ENCODE measurements around the gene CTU1. TPM values are rescaled to one million over a fixed set of nuclear protein-coding genes. Genes with fewer than 3 reads are reported as not detected.

The CTU1 gene
- total RNA-seq, 1 experiment from 2014 or later: 8.6 TPM

DNA sequence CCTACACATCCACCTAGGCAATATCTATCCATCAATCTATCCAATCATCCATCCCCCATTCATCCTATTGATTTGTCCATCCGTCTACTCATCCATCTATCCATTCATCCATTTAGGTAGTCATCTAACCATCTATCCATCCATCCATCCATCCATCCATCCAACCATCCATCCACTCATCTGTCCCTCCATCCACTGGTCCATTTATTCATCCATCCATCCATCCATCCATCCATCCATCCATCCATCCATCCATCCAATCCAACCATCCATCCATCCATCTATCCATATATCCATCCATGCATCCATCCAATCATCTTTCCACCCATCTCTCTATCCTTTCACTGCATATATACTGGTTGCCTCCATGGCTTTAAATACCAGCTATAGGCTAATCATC, 47.2 kb downstream of the CTU1 start (continued):
- TF ChIP-seq, protein P1, sequence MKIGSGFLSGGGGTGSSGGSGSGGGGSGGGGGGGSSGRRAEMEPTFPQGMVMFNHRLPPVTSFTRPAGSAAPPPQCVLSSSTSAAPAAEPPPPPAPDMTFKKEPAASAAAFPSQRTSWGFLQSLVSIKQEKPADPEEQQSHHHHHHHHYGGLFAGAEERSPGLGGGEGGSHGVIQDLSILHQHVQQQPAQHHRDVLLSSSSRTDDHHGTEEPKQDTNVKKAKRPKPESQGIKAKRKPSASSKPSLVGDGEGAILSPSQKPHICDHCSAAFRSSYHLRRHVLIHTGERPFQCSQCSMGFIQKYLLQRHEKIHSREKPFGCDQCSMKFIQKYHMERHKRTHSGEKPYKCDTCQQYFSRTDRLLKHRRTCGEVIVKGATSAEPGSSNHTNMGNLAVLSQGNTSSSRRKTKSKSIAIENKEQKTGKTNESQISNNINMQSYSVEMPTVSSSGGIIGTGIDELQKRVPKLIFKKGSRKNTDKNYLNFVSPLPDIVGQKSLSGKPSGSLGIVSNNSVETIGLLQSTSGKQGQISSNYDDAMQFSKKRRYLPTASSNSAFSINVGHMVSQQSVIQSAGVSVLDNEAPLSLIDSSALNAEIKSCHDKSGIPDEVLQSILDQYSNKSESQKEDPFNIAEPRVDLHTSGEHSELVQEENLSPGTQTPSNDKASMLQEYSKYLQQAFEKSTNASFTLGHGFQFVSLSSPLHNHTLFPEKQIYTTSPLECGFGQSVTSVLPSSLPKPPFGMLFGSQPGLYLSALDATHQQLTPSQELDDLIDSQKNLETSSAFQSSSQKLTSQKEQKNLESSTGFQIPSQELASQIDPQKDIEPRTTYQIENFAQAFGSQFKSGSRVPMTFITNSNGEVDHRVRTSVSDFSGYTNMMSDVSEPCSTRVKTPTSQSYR (CRISPR knock-in tag; IDR thresholded peaks at IDR 0.05): no peak
- TF ChIP-seq HMGA2 (CRISPR knock-in tag; IDR thresholded peaks at IDR 0.05): no peak
- TF ChIP-seq, protein P2, sequence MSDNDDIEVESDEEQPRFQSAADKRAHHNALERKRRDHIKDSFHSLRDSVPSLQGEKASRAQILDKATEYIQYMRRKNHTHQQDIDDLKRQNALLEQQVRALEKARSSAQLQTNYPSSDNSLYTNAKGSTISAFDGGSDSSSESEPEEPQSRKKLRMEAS (CRISPR knock-in tag; IDR thresholded peaks at IDR 0.05): no peak

DNA sequence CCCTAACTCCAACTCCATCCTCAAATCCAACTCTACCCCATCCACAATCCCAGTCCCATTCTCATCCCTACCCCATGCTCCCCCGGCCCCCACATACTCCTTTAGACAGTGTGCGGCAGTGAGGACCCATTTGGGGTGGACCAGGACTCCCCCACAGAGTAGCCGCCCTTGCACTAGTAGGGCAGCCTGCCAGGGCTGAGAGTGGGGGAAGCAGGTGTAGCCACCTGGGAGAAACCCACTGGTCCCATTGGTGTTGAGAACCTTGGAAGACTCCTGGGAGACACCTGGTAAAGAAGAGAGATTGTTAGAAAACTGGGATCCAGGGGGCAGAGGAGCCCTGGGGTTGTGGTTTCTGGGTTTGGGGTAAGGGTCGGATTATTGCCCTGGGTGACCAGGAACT, 47.9 kb downstream of the CTU1 start:
- ChIA-PET CTCF (no interaction called here), POLR2A (no interaction called here)
- H3K9me3 Mint-ChIP-seq: peaks cover 10% of the 10 kb centered on the region
- no peak overlapping the region for H3K27ac Mint-ChIP-seq
- H3K4me3 Mint-ChIP-seq: no peak overlapping the region
- ATAC-seq (no peak), DNase-seq (ENCODE audit: low spot score) (no peak)
- H3K27me3 Mint-ChIP-seq (ENCODE audit: low read depth): peaks cover 10% of the 10 kb centered on the region
- H3K4me1 Mint-ChIP-seq: peaks cover 2% of the 10 kb centered on the region; the same call in 1 of the 2 replicates
- no peaks in the 10 kb centered on the region for H3K36me3 Mint-ChIP-seq
- TF ChIP-seq, protein P3, sequence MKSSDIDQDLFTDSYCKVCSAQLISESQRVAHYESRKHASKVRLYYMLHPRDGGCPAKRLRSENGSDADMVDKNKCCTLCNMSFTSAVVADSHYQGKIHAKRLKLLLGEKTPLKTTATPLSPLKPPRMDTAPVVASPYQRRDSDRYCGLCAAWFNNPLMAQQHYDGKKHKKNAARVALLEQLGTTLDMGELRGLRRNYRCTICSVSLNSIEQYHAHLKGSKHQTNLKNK (CRISPR knock-in tag; IDR thresholded peaks at IDR 0.05): no peak
- TF ChIP-seq, protein P4, sequence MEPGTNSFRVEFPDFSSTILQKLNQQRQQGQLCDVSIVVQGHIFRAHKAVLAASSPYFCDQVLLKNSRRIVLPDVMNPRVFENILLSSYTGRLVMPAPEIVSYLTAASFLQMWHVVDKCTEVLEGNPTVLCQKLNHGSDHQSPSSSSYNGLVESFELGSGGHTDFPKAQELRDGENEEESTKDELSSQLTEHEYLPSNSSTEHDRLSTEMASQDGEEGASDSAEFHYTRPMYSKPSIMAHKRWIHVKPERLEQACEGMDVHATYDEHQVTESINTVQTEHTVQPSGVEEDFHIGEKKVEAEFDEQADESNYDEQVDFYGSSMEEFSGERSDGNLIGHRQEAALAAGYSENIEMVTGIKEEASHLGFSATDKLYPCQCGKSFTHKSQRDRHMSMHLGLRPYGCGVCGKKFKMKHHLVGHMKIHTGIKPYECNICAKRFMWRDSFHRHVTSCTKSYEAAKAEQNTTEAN (CRISPR knock-in tag; IDR thresholded peaks at IDR 0.05): no peak
- no peak for TF ChIP-seq SP1 (CRISPR knock-in tag; conservative IDR thresholded peaks at IDR 0.05)
- no peak for TF ChIP-seq ZNF396 (CRISPR knock-in tag; IDR thresholded peaks at IDR 0.05; ENCODE audit: borderline replicate concordance)
- TF ChIP-seq, protein P5, sequence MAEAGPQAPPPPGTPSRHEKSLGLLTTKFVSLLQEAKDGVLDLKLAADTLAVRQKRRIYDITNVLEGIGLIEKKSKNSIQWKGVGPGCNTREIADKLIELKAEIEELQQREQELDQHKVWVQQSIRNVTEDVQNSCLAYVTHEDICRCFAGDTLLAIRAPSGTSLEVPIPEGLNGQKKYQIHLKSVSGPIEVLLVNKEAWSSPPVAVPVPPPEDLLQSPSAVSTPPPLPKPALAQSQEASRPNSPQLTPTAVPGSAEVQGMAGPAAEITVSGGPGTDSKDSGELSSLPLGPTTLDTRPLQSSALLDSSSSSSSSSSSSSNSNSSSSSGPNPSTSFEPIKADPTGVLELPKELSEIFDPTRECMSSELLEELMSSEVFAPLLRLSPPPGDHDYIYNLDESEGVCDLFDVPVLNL (CRISPR knock-in tag; IDR thresholded peaks at IDR 0.05; ENCODE audit: borderline replicate concordance, low read depth): no peak
- TF ChIP-seq, protein P6, sequence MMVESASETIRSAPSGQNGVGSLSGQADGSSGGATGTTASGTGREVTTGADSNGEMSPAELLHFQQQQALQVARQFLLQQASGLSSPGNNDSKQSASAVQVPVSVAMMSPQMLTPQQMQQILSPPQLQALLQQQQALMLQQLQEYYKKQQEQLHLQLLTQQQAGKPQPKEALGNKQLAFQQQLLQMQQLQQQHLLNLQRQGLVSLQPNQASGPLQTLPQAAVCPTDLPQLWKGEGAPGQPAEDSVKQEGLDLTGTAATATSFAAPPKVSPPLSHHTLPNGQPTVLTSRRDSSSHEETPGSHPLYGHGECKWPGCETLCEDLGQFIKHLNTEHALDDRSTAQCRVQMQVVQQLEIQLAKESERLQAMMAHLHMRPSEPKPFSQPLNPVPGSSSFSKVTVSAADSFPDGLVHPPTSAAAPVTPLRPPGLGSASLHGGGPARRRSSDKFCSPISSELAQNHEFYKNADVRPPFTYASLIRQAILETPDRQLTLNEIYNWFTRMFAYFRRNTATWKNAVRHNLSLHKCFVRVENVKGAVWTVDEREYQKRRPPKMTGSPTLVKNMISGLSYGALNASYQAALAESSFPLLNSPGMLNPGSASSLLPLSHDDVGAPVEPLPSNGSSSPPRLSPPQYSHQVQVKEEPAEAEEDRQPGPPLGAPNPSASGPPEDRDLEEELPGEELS (CRISPR knock-in tag; IDR thresholded peaks at IDR 0.05): no peak
- no peak for TF ChIP-seq ZNF138 (CRISPR knock-in tag; conservative IDR thresholded peaks at IDR 0.05)
- no peak for TF ChIP-seq ZNF423 (CRISPR knock-in tag; IDR thresholded peaks at IDR 0.05)
- TF ChIP-seq, protein P7, sequence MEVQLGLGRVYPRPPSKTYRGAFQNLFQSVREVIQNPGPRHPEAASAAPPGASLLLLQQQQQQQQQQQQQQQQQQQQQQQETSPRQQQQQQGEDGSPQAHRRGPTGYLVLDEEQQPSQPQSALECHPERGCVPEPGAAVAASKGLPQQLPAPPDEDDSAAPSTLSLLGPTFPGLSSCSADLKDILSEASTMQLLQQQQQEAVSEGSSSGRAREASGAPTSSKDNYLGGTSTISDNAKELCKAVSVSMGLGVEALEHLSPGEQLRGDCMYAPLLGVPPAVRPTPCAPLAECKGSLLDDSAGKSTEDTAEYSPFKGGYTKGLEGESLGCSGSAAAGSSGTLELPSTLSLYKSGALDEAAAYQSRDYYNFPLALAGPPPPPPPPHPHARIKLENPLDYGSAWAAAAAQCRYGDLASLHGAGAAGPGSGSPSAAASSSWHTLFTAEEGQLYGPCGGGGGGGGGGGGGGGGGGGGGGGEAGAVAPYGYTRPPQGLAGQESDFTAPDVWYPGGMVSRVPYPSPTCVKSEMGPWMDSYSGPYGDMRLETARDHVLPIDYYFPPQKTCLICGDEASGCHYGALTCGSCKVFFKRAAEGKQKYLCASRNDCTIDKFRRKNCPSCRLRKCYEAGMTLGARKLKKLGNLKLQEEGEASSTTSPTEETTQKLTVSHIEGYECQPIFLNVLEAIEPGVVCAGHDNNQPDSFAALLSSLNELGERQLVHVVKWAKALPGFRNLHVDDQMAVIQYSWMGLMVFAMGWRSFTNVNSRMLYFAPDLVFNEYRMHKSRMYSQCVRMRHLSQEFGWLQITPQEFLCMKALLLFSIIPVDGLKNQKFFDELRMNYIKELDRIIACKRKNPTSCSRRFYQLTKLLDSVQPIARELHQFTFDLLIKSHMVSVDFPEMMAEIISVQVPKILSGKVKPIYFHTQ (CRISPR knock-in tag; IDR thresholded peaks at IDR 0.05): no peak
- no peak for TF ChIP-seq JAZF1 (CRISPR knock-in tag; IDR thresholded peaks at IDR 0.05)
- TF ChIP-seq, protein P8, sequence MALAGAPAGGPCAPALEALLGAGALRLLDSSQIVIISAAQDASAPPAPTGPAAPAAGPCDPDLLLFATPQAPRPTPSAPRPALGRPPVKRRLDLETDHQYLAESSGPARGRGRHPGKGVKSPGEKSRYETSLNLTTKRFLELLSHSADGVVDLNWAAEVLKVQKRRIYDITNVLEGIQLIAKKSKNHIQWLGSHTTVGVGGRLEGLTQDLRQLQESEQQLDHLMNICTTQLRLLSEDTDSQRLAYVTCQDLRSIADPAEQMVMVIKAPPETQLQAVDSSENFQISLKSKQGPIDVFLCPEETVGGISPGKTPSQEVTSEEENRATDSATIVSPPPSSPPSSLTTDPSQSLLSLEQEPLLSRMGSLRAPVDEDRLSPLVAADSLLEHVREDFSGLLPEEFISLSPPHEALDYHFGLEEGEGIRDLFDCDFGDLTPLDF (CRISPR knock-in tag; IDR thresholded peaks at IDR 0.05): no peak
- TF ChIP-seq GRHL2 (CRISPR knock-in tag; IDR thresholded peaks at IDR 0.05; ENCODE audit: insufficient replicate concordance, severe bottlenecking): no peak
- TF ChIP-seq NFATC4 (CRISPR knock-in tag; IDR thresholded peaks at IDR 0.05): no peak
- TF ChIP-seq, protein P9, sequence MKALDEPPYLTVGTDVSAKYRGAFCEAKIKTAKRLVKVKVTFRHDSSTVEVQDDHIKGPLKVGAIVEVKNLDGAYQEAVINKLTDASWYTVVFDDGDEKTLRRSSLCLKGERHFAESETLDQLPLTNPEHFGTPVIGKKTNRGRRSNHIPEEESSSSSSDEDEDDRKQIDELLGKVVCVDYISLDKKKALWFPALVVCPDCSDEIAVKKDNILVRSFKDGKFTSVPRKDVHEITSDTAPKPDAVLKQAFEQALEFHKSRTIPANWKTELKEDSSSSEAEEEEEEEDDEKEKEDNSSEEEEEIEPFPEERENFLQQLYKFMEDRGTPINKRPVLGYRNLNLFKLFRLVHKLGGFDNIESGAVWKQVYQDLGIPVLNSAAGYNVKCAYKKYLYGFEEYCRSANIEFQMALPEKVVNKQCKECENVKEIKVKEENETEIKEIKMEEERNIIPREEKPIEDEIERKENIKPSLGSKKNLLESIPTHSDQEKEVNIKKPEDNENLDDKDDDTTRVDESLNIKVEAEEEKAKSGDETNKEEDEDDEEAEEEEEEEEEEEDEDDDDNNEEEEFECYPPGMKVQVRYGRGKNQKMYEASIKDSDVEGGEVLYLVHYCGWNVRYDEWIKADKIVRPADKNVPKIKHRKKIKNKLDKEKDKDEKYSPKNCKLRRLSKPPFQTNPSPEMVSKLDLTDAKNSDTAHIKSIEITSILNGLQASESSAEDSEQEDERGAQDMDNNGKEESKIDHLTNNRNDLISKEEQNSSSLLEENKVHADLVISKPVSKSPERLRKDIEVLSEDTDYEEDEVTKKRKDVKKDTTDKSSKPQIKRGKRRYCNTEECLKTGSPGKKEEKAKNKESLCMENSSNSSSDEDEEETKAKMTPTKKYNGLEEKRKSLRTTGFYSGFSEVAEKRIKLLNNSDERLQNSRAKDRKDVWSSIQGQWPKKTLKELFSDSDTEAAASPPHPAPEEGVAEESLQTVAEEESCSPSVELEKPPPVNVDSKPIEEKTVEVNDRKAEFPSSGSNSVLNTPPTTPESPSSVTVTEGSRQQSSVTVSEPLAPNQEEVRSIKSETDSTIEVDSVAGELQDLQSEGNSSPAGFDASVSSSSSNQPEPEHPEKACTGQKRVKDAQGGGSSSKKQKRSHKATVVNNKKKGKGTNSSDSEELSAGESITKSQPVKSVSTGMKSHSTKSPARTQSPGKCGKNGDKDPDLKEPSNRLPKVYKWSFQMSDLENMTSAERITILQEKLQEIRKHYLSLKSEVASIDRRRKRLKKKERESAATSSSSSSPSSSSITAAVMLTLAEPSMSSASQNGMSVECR (CRISPR knock-in tag; IDR thresholded peaks at IDR 0.05; ENCODE audit: borderline replicate concordance): no peak

All from WTC11 (cell line).